Sciatic nerve (tissue), 2 donors: Measurements from ENCODE around the gene MT1B. TPM values are rescaled to one million over a fixed set of nuclear protein-coding genes. Genes with fewer than 3 reads are reported as not detected.
"Not testable (repeated sequence)": the region's sequence is repeated elsewhere in the genome, so short reads cannot be mapped to it uniquely, and the experiment has no call there.

Source experiments
- ATAC-seq: fragments of 200-7000 bp; cut with Tn5 transposase; one replicate; pipeline ENCODE4 v1.9.1; 2020; ENCODE audit warnings: mild to moderate bottlenecking, moderate library complexity
- DNase-seq: peaks from one replicate; pipeline ENCODE4 v3.0.0-alpha.2; 2020; ENCODE audit warnings: low spot score
- intact Hi-C: fragments of 100-400 bp; cut with DNase I; formaldehyde crosslinking; loops from one replicate; pipeline ENCODE4 v1.14.2; 2022
- total RNA-seq: library from RNA; stranded (reverse); fragmentation: NEBNext Ultra II Directional; extraction: Animal tissue kit (Norgen Biotek cat#: 25700); gene quantifications from one replicate; pipeline ENCODE4 v1.2.1, GENCODE V29; 2021
- donor health status: DM: no; HTN: no; CAD: no.
- donor health status: DM: no; HTN: no; CAD: no.

Gene MT1B
- total RNA-seq, 1 donor from 2014 or later: not detected

GRCh38 chr16:56616608-56617211 lies 35.0 kb upstream of the MT1B start:
- DNase-seq: no peak
- peak; percentile 35 for ATAC-seq
- intact Hi-C loops: no loop called here

- intact Hi-C loops: no loop called here
- DNase-seq: peak; percentile 80
- ATAC-seq: peak; percentile 89
Measured at GRCh38 chr16:56617212-56618085, 34.2 kb upstream of the MT1B start.

- DNase-seq (no peak), ATAC-seq (no peak)
- intact Hi-C loops: no loop called here
Measured at GRCh38 chr16:56618138-56618537, 33.5 kb upstream of the MT1B start.

- DNase-seq: peak; percentile 36
- intact Hi-C loops: no loop called here
- ATAC-seq: no peak
Measured at GRCh38 chr16:56620339-56620897, 31.3 kb upstream of the MT1B start.

GRCh38 chr16:56621665-56622445 lies 29.8 kb upstream of the MT1B start:
- DNase-seq, ATAC-seq, intact Hi-C loops: not testable (repeated sequence)

GRCh38 chr16:56623184-56623583 lies 28.5 kb upstream of the MT1B start:
- ATAC-seq, intact Hi-C loops, DNase-seq: not testable (repeated sequence)

- intact Hi-C loops: no loop called here
- no peak for DNase-seq
- no peak for ATAC-seq
Measured at GRCh38 chr16:56623637-56624036, 28.0 kb upstream of the MT1B start.

GRCh38 chr16:56625140-56625942 lies 26.3 kb upstream of the MT1B start, which contains the start of gene MT1E:
Gene MT1E (plus strand): TSS chr16:56625781. CDS start chr16:56625852, 71 bp downstream.
- DNase-seq (peak; percentile 74), ATAC-seq (peak; percentile 91)
- intact Hi-C loops: no loop called here

- peak; percentile 89 for ATAC-seq
- intact Hi-C loops: no loop called here
- DNase-seq: peak; percentile 73
Measured at GRCh38 chr16:56625943-56626654, 25.6 kb upstream of the MT1B start.

GRCh38 chr16:56626685-56627084 lies 25.0 kb upstream of the MT1B start:
- no peak for ATAC-seq
- intact Hi-C loops: no loop called here

GRCh38 chr16:56628486-56629350 lies 23.0 kb upstream of the MT1B start:
- ATAC-seq (no peak), DNase-seq (peak; percentile 53)
- intact Hi-C loops: no loop called here

More at GRCh38 chr16:56626685-56627084, 25.0 kb upstream of the MT1B start:
- peak; percentile 55 for DNase-seq

- intact Hi-C loops: no loop called here
- no peak for DNase-seq
- ATAC-seq: no peak
Measured at GRCh38 chr16:56629531-56629930, 22.2 kb upstream of the MT1B start.

- DNase-seq: no peak
- intact Hi-C loops: no loop called here
- no peak for ATAC-seq
Measured at GRCh38 chr16:56630134-56630533, 21.6 kb upstream of the MT1B start.

GRCh38 chr16:56631197-56631596 lies 20.5 kb upstream of the MT1B start:
- DNase-seq (peak; percentile 44), ATAC-seq (no peak)
- intact Hi-C loops: no loop called here

- ATAC-seq (no peak), DNase-seq (no peak)
- intact Hi-C loops: no loop called here
Measured at GRCh38 chr16:56631832-56632155, 19.9 kb upstream of the MT1B start.

- intact Hi-C loops: no loop called here
- peak; percentile 82 for ATAC-seq
- peak; percentile 66 for DNase-seq
Measured at GRCh38 chr16:56632156-56632847, 19.4 kb upstream of the MT1B start, which contains the start of gene MT1M. Gene MT1M (plus strand): TSS chr16:56632659. CDS start chr16:56632732, 73 bp downstream.
